H1 (cell line): ENCODE measurements around the gene SMYD3.

ENCODE experiments used
- BRCA1 ChIP-seq: IDR thresholded peaks from 2 replicates; pipeline ENCODE4 v1.6.1; 2012; ENCODE audit warnings: low read depth, low read length, improper control_type of control experiment
- CREB1 ChIP-seq: IDR thresholded peaks from 2 replicates; pipeline ENCODE4 v1.6.1; 2012; ENCODE audit warnings: inconsistent platforms
- CTCF ChIP-seq, 3 experiments: IDR thresholded peaks; 1 replicate in 2 of 3; 2 replicates in 1 of 3; pipeline versions ENCODE4 v1.5.1 to v1.6.1; 2011; ENCODE audit warnings: low read length in 3 of 3, mild to moderate bottlenecking in 3 of 3, inconsistent platforms in 2 of 3, low read depth in 1 of 3, moderate library complexity in 1 of 3; ENCODE audit not compliant: insufficient read depth in 1 of 3; ENCODE audit errors: control extremely low read depth in 1 of 3
- EZH2 ChIP-seq: fragments of 200-600 bp; sonication (generic); IDR thresholded peaks from 2 replicates; pipeline ENCODE4 v1.7.1; 2012; ENCODE audit warnings: low read depth, mild to moderate bottlenecking, moderate library complexity, low read length, inconsistent platforms; ENCODE audit not compliant: severe bottlenecking
- JUND ChIP-seq: IDR thresholded peaks from 2 replicates; pipeline ENCODE4 v1.6.1; 2011; ENCODE audit warnings: mild to moderate bottlenecking, improper control_type of control experiment, low read length
- POLR2A ChIP-seq, 2 experiments: IDR thresholded peaks; 1 replicate in 1 of 2; 2 replicates in 1 of 2; pipeline ENCODE4 v1.6.1; 2011; ENCODE audit warnings: low read depth in 2 of 2, low read length in 2 of 2, mild to moderate bottlenecking in 2 of 2; ENCODE audit errors: control extremely low read depth in 1 of 2
- RAD21 ChIP-seq, 2 experiments: IDR thresholded peaks in 1 of 2; conservative IDR thresholded peaks in 1 of 2; 2 replicates each; pipeline ENCODE4 v1.6.1; 2011; ENCODE audit warnings: low read depth in 2 of 2, low read length in 2 of 2, improper control_type of control experiment in 1 of 2, inconsistent platforms in 1 of 2, mild to moderate bottlenecking in 1 of 2, moderate library complexity in 1 of 2
- SP1 ChIP-seq: IDR thresholded peaks from 2 replicates; pipeline ENCODE4 v1.6.1; 2011; ENCODE audit warnings: low read depth, low read length

DNA sequence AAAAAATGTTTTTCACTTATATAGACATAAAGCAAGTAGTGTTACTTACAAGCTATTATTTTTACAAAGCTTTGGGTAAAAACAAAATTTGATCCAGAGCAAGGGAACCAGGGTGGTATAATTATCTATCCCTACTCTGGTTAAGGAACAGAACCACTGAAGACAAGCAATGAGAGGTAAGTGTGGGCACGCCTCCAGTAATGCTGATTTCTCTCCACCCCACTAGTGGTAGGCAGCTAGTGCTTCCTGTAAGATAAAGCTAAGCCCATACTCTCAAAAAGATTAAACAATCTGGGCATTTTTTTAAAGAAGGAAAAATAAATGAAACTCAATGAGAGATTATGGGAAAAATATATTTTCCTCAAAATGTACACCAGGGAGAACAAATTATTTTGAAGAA, 36.9 kb upstream of the SMYD3 start:
- no peak for TF ChIP-seq CTCF (IDR thresholded peaks at IDR 0.05; ENCODE audit: control extremely low read depth in 1 of 3, insufficient read depth in 1 of 3, low read depth in 1 of 3, low read length in 3 of 3)
- no peak for TF ChIP-seq BRCA1
- TF ChIP-seq JUND: no peak
- no peak for TF ChIP-seq EZH2
- TF ChIP-seq RAD21 (IDR thresholded peaks at IDR 0.05 in 1 of 2, conservative IDR thresholded peaks at IDR 0.05 in 1 of 2; ENCODE audit: low read depth in 2 of 2, low read length in 2 of 2): no peak
- no peak for TF ChIP-seq CREB1
- TF ChIP-seq POLR2A (IDR thresholded peaks at IDR 0.05; ENCODE audit: control extremely low read depth in 1 of 2, low read depth in 2 of 2, low read length in 2 of 2): no peak
- no peak for TF ChIP-seq SP1
